Measurements from ENCODE around the gene UGT1A8. TPM values are rescaled to one million over a fixed set of nuclear protein-coding genes. Genes with fewer than 3 reads are reported as not detected.

Gene UGT1A8
- total RNA-seq, 1 donor, result not detected

- no peak for DNase-seq (ENCODE audit: insufficient read length, low spot score, missing footprints)
- H3K27ac ChIP-seq (ENCODE audit: low read depth, low read length), result no peak within 1 kb of the TSS
- no peak for TF ChIP-seq CTCF (IDR thresholded peaks at IDR 0.05; ENCODE audit: extremely low read depth, low read depth, low read length)
- peaks cover 8% of the 10 kb centered on the region for H3K4me1 ChIP-seq (ENCODE audit: insufficient read depth, low read length)
- H3K36me3 ChIP-seq (ENCODE audit: insufficient read depth, low read length), result no peaks in the 10 kb centered on the region
- H3K27me3 ChIP-seq (ENCODE audit: insufficient read depth, low read length), result peaks cover 21% of the 10 kb centered on the region
- no peak within 1 kb of the TSS for H3K4me3 ChIP-seq (ENCODE audit: insufficient read depth, low read length)
- no peak within 1 kb of the TSS for H2AFZ ChIP-seq (ENCODE audit: low read length)
- no peaks in the 10 kb centered on the region for H4K20me1 ChIP-seq (ENCODE audit: insufficient read depth, low read length)
- no peaks in the 10 kb centered on the region for H3K9me3 ChIP-seq (ENCODE audit: low read depth, low read length)
- H3K79me2 ChIP-seq (ENCODE audit: insufficient read depth, low read length), result no peaks in the 10 kb centered on the region
- no peak within 1 kb of the TSS for H3K4me2 ChIP-seq (ENCODE audit: insufficient read depth, low read length)
Measured at GRCh38 chr2:233712611-233713261, 95.3 kb downstream of the UGT1A8 start, which contains the start of gene UGT1A5. Gene UGT1A5 (plus strand): TSS chr2:233712907. CDS start chr2:233712992, 85 bp downstream.

GRCh38 chr2:233713262-233713615 is 95.8 kb downstream of the UGT1A8 start:
- TF ChIP-seq CTCF (IDR thresholded peaks at IDR 0.05; ENCODE audit: extremely low read depth, low read depth, low read length), result no peak
- Histone ChIP-seq H3K4me1 (ENCODE audit: insufficient read depth, low read length) (peaks cover 3% of the 10 kb centered on the region), H3K36me3 (ENCODE audit: insufficient read depth, low read length) (no peaks in the 10 kb centered on the region), H3K27me3 (ENCODE audit: insufficient read depth, low read length) (peaks cover 21% of the 10 kb centered on the region), H3K27ac (ENCODE audit: low read depth, low read length) (no peak overlapping the region), H3K79me2 (ENCODE audit: insufficient read depth, low read length) (no peaks in the 10 kb centered on the region), H2AFZ (ENCODE audit: low read length) (no peak overlapping the region), H3K4me3 (ENCODE audit: insufficient read depth, low read length) (no peak overlapping the region), H3K9me3 (ENCODE audit: low read depth, low read length) (no peaks in the 10 kb centered on the region), H3K4me2 (ENCODE audit: insufficient read depth, low read length) (no peak overlapping the region), H4K20me1 (ENCODE audit: insufficient read depth, low read length) (no peaks in the 10 kb centered on the region)
- no peak for DNase-seq (ENCODE audit: insufficient read length, low spot score, missing footprints)

DNA sequence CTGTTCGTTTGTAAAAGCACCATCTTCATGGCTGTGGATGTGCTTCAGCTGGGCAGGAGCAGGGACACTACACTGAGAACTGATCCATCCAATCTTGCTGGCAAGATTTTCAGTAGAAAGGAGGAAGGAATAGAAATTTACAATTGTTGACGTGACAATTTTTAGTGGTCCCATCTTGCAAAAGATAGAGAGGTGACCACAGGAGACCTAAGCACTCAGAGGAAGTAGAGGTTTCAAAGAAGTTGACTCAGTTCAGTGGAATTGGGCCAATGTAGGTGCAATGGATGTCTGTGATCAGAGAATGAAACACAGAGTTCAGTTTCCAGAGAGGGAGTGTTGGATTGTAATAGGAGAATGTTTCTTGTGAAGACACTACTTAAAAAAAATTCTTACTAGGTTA is 96.7 kb downstream of the UGT1A8 start:
- Histone ChIP-seq H3K27me3 (ENCODE audit: insufficient read depth, low read length) (peaks cover 19% of the 10 kb centered on the region), H3K79me2 (ENCODE audit: insufficient read depth, low read length) (no peaks in the 10 kb centered on the region), H4K20me1 (ENCODE audit: insufficient read depth, low read length) (no peaks in the 10 kb centered on the region), H3K9me3 (ENCODE audit: low read depth, low read length) (no peaks in the 10 kb centered on the region), H3K4me2 (ENCODE audit: insufficient read depth, low read length) (no peak overlapping the region), H3K27ac (ENCODE audit: low read depth, low read length) (no peak overlapping the region), H3K4me3 (ENCODE audit: insufficient read depth, low read length) (no peak overlapping the region), H2AFZ (ENCODE audit: low read length) (no peak overlapping the region), H3K4me1 (ENCODE audit: insufficient read depth, low read length) (no peaks in the 10 kb centered on the region), H3K36me3 (ENCODE audit: insufficient read depth, low read length) (no peaks in the 10 kb centered on the region)
- DNase-seq (ENCODE audit: insufficient read length, low spot score, missing footprints), result no peak
- no peak for TF ChIP-seq CTCF (IDR thresholded peaks at IDR 0.05; ENCODE audit: extremely low read depth, low read depth, low read length)

DNA sequence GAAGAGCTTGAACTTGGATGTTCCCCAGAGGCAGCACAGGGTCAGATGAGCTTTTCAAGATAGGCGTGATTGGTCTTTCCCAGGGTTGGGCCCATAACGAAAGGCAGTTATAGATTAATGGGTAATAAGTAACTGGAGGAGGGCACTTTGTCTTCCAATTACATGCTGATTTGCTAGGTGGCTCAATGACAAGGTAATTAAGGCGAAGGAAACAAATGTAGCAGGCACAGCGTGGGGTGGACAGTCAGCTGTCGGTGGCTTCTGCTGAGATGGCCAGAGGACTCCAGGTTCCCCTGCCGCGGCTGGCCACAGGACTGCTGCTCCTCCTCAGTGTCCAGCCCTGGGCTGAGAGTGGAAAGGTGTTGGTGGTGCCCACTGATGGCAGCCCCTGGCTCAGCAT is 101.1 kb downstream of the UGT1A8 start, which contains the start of gene UGT1A4:
TSS of gene UGT1A4 (plus strand) at position 185 of the 400 bp plus-strand sequence. CDS start at position 270, 85 bp downstream.
- H2AFZ ChIP-seq (ENCODE audit: low read length), result no peak within 1 kb of the TSS
- no peaks in the 10 kb centered on the region for H3K4me1 ChIP-seq (ENCODE audit: insufficient read depth, low read length)
- H3K9me3 ChIP-seq (ENCODE audit: low read depth, low read length), result no peaks in the 10 kb centered on the region
- TF ChIP-seq CTCF (IDR thresholded peaks at IDR 0.05; ENCODE audit: extremely low read depth, low read depth, low read length), result no peak
- DNase-seq (ENCODE audit: insufficient read length, low spot score, missing footprints), result no peak
- H3K79me2 ChIP-seq (ENCODE audit: insufficient read depth, low read length), result no peaks in the 10 kb centered on the region
- H3K4me2 ChIP-seq (ENCODE audit: insufficient read depth, low read length), result no peak within 1 kb of the TSS
- H3K4me3 ChIP-seq (ENCODE audit: insufficient read depth, low read length), result no peak within 1 kb of the TSS
- no peaks in the 10 kb centered on the region for H4K20me1 ChIP-seq (ENCODE audit: insufficient read depth, low read length)
- H3K27me3 ChIP-seq (ENCODE audit: insufficient read depth, low read length), result peaks cover 12% of the 10 kb centered on the region
- no peaks in the 10 kb centered on the region for H3K36me3 ChIP-seq (ENCODE audit: insufficient read depth, low read length)
- H3K27ac ChIP-seq (ENCODE audit: low read depth, low read length), result no peak within 1 kb of the TSS
